Stomach smooth muscle (tissue), 2 donors: ENCODE results near the gene PIAS1.

Source experiments
- H3K27ac ChIP-seq: one replicate; pipeline ENCODE4 v1.7.0; 2013; ENCODE audit warnings: mild to moderate bottlenecking, low read length, inconsistent platforms
- H3K27me3 ChIP-seq, 2 donors: one replicate each; pipeline ENCODE4 v1.7.0; 2013; ENCODE audit warnings: low read length in 2 of 2; ENCODE audit not compliant: insufficient read depth in 2 of 2, control insufficient read depth in 1 of 2
- H3K36me3 ChIP-seq, 2 donors: one replicate each; pipeline ENCODE4 v1.7.0; 2013; ENCODE audit warnings: low read length in 2 of 2; ENCODE audit not compliant: control insufficient read depth in 2 of 2, insufficient read depth in 2 of 2
- H3K4me1 ChIP-seq: one replicate; pipeline ENCODE4 v1.7.0; 2013; ENCODE audit warnings: low read length; ENCODE audit not compliant: control insufficient read depth, insufficient read depth
- H3K4me3 ChIP-seq, 2 donors: one replicate each; pipeline ENCODE4 v1.7.0; 2013; ENCODE audit warnings: low read length in 2 of 2
- H3K9ac ChIP-seq, 2 donors: one replicate each; pipeline ENCODE4 v1.7.0; 2013; ENCODE audit warnings: low read length in 2 of 2, mild to moderate bottlenecking in 1 of 2
- H3K9me3 ChIP-seq, 2 donors: one replicate each; pipeline ENCODE4 v1.7.0; 2013; ENCODE audit warnings: low read length in 2 of 2; ENCODE audit not compliant: control insufficient read depth in 2 of 2
- donor health status: healthy.
- donor health status: Pancreatic carcinoma.

PIAS1 gene

DNA sequence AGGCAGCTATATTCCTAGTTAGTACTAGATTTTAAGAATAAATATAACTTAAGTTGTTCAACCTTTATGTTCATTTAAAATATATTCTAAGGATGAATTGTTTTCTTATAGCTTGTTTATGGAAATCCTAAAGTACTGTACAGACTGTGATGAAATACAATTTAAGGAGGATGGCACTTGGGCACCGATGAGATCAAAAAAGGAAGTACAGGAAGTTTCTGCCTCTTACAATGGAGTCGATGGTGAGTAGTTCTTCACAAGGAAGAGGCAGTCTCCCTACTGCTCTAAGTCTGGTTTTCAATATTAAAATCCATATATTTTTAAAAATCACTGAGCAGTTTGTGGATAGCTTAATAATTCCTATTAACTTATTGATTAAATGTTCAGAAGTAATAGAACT is 121.4 kb downstream of the PIAS1 start:
- Histone ChIP-seq H3K9me3 (no peaks in the 10 kb centered on the region), H3K27me3 (no peaks in the 10 kb centered on the region), H3K9ac (no peak overlapping the region), H3K27ac (no peak overlapping the region), H3K4me3 (no peak overlapping the region), H3K36me3 (peaks cover 5 to 21% of the 10 kb centered on the region in 2 donors), H3K4me1 (no peaks in the 10 kb centered on the region)

DNA sequence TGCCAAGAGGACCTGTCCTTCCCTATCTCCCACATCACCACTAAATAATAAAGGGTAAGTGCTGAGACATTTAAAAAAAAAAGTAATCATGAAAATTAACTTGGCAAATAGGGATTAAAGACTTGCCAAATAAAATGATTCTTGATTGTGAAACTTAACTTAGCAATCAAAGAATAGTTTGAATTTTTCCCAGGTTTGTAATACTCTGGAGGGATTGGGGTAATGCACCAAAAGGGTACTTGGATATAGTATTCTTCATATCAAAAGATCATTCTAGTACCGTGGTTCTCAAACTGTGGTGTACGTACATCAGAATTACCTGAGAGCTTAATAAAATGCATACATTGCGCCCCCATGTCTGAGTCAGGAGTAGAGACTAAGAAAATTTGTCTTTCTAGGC is 122.5 kb downstream of the PIAS1 start:
- Histone ChIP-seq H3K4me1 (no peaks in the 10 kb centered on the region), H3K27me3 (no peaks in the 10 kb centered on the region), H3K4me3 (no peak overlapping the region), H3K36me3 (peaks cover 12 to 26% of the 10 kb centered on the region in 2 donors), H3K9ac (no peak overlapping the region), H3K27ac (no peak overlapping the region), H3K9me3 (no peaks in the 10 kb centered on the region)

- Histone ChIP-seq H3K27me3 (no peaks in the 10 kb centered on the region), H3K4me1 (no peaks in the 10 kb centered on the region), H3K36me3 (peaks cover 15 to 28% of the 10 kb centered on the region in 2 donors), H3K4me3 (no peak overlapping the region), H3K27ac (peak overlapping the region; percentile 43), H3K9ac (no peak overlapping the region), H3K9me3 (no peaks in the 10 kb centered on the region)
Measured at GRCh38 chr15:68177742-68178141, 123.6 kb downstream of the PIAS1 start.

GRCh38 chr15:68183616-68184315 is 129.7 kb downstream of the PIAS1 start:
- Histone ChIP-seq H3K4me3 (no peak overlapping the region), H3K27ac (no peak overlapping the region), H3K36me3 (peaks cover 19 to 22% of the 10 kb centered on the region in 2 donors)

DNA sequence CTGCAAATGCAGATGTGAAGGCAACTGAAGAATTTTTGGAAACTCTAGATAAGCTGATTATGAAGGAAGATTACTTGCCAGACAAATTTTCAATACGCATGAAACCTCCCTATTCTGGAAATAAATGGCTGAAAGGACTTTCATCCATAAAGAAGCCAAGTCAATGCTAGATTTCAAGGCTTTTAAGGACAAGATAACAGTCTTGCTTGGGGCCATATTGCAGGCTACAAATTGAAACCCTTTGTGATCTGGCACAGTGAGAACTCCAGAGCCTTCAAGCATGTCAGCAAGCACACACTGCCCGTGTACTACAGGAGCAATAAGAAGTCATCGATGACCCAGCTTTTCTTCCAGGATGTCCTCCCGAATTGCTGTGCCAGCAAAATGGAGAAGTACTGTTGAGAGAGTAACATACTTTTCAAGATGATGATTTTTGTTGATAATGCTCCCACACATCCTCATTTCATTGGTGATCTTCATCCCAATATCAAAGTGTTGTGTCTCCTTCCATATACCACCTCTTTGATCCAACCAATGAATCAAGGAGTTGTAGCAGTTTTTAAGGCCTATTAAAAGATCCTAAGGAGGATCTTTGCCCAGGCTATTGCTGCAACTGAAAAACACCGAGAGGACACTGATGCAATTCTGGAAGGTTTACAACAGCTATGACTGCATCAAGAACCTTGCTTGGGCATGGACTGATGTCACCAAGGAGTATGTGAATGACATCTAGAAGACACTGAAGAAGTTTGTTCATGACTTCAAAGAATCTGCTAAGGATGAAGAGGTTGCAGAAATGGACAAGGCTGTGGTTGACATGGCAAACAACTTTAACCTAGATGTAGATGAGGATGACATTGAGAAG is 130.7 kb downstream of the PIAS1 start:
- no peak overlapping the region for H3K27ac ChIP-seq

More at GRCh38 chr15:68183616-68184315, 129.7 kb downstream of the PIAS1 start:
- Histone ChIP-seq H3K9me3 (no peaks in the 10 kb centered on the region), H3K4me1 (peaks cover 10% of the 10 kb centered on the region), H3K9ac (no peak overlapping the region), H3K27me3 (no peaks in the 10 kb centered on the region)

DNA sequence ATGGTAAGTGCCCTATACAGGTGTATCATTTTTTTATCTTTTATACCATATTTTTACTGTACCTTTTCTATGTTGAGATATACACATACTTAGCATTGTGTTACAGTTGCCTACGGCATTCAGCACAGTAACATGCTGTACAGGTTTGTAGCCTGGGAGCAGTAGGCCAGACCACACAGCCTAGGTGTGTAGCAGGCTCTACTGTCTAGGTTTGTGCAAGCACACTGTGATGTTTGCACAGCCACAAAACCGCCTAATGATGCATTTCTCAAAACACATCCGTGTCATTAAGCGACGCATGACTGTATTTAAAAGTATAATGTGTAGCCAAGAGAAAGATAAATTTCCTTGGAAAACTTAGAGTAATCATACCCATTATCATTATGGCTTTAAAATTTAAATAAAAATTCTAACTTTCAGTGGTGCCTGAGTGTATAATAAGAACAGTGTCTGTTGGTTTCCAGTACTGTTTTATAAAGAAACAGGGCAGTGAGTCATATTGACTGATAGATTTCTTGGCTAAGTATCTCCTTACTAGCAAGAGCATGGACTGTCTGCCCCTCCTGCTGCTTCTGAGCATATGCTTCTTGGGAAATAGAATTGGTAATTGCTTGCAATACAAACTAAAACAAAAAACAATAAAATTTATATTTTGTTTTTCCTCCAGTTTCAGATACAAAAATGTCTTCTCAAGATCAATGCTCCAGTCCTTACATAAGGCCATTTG is 132.7 kb downstream of the PIAS1 start:
- no peaks in the 10 kb centered on the region for H3K9me3 ChIP-seq
- H3K27ac ChIP-seq = peak overlapping the region; percentile 73
- H3K4me3 ChIP-seq = peak overlapping the region in 1 of 2 donors; percentile 29
- H3K27me3 ChIP-seq = no peaks in the 10 kb centered on the region
- peaks cover 13% of the 10 kb centered on the region for H3K4me1 ChIP-seq
- peaks cover 12 to 18% of the 10 kb centered on the region in 2 donors for H3K36me3 ChIP-seq
- H3K9ac ChIP-seq = peak overlapping the region in 1 of 2 donors; percentile 60

More for the DNA sequence above, 130.7 kb downstream of the PIAS1 start:
- H3K36me3 ChIP-seq = peaks cover 19 to 22% of the 10 kb centered on the region in 2 donors
- no peak overlapping the region for H3K9ac ChIP-seq
- no peaks in the 10 kb centered on the region for H3K9me3 ChIP-seq
- H3K27me3 ChIP-seq = no peaks in the 10 kb centered on the region
- peaks cover 10% of the 10 kb centered on the region for H3K4me1 ChIP-seq
- H3K4me3 ChIP-seq = no peak overlapping the region

DNA sequence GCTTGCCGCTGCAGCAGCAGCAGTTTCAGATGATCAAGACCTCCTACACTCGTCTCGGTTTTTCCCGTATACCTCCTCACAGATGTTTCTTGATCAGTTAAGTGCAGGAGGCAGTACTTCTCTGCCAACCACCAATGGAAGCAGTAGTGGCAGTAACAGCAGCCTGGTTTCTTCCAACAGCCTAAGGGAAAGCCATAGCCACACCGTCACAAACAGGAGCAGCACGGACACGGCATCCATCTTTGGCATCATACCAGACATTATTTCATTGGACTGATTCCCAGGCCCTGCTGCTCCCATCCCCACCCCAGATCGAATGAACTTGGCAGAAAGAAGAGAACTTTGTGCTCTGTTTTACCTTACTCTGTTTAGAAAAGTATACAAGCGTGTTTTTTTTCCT is 133.4 kb downstream of the PIAS1 start:
- H3K9ac ChIP-seq = peak overlapping the region; percentile 42 to 60
- peak overlapping the region; percentile 73 for H3K27ac ChIP-seq
- H3K9me3 ChIP-seq = no peaks in the 10 kb centered on the region
- H3K4me3 ChIP-seq = peak overlapping the region; percentile 29 to 65
- H3K36me3 ChIP-seq = peaks cover 10 to 18% of the 10 kb centered on the region in 2 donors
- H3K27me3 ChIP-seq = no peaks in the 10 kb centered on the region
- H3K4me1 ChIP-seq = peaks cover 16% of the 10 kb centered on the region

- Histone ChIP-seq H3K4me1 (peaks cover 23% of the 10 kb centered on the region), H3K27me3 (no peaks in the 10 kb centered on the region), H3K27ac (peak overlapping the region; percentile 73), H3K9ac (peak overlapping the region in 1 of 2 donors; percentile 19), H3K4me3 (peak overlapping the region in 1 of 2 donors; percentile 33), H3K36me3 (peaks cover 8 to 14% of the 10 kb centered on the region in 2 donors), H3K9me3 (no peaks in the 10 kb centered on the region)
Measured at GRCh38 chr15:68188647-68189046, 134.5 kb downstream of the PIAS1 start.

GRCh38 chr15:68190048-68190447 is 135.9 kb downstream of the PIAS1 start:
- Histone ChIP-seq H3K4me3 (no peak overlapping the region), H3K4me1 (peaks cover 23% of the 10 kb centered on the region), H3K27me3 (no peaks in the 10 kb centered on the region), H3K36me3 (peaks cover 3 to 4% of the 10 kb centered on the region in 2 donors), H3K27ac (no peak overlapping the region), H3K9ac (no peak overlapping the region), H3K9me3 (no peaks in the 10 kb centered on the region)

DNA sequence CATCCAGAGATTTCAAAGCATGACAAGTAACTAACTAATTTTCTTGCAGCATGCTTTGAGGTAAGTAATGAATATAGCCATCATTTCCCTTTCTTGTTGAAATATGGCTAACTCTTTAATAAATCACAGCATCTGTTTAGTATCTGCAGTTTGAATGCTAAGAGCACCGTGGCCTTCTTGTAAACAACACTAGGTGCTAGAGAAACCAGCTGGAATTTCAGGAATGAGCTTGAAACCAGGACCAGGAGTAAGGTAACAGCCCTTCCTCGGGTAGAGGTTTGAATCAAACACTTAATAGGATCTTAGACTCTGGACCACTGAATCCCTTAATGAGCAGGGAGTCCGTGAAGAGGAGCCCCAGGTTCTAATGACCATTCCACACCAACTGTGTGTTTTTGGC is 137.4 kb downstream of the PIAS1 start:
- Histone ChIP-seq H3K36me3 (peaks cover 3 to 4% of the 10 kb centered on the region in 2 donors), H3K27me3 (no peaks in the 10 kb centered on the region), H3K27ac (peak overlapping the region; percentile 19), H3K9ac (no peak overlapping the region), H3K4me1 (peaks cover 23% of the 10 kb centered on the region), H3K9me3 (no peaks in the 10 kb centered on the region), H3K4me3 (peak overlapping the region in 1 of 2 donors; percentile 6)
